Kidney (tissue), 14 donors: ENCODE results near the gene RASGRP1. TPM values are rescaled to one million over a fixed set of nuclear protein-coding genes. Genes with fewer than 3 reads are reported as not detected.
A peak's percentile ranks its signal among the peaks of the same experiment; 100 is the strongest.

Experiments
- DNase-seq, 5 donors: peaks; one replicate each; pipeline ENCODE4 v3.0.0-alpha.2; 2013 to 2020
- FAIRE-seq: peaks from 2 replicates; lab custom pipeline; 2012; peaks lifted over from hg19 to GRCh38; lab: Jason Lieb, UNC
- H3K27ac ChIP-seq, 2 donors: one replicate each; pipeline ENCODE4 v1.7.0; 2013; ENCODE audit warnings: low read depth in 2 of 2, low read length in 2 of 2, inconsistent platforms in 1 of 2
- H3K27me3 ChIP-seq: one replicate; pipeline ENCODE4 v1.7.1; 2013; ENCODE audit warnings: low read length, inconsistent platforms; ENCODE audit not compliant: control insufficient read depth, insufficient read depth
- H3K36me3 ChIP-seq, 3 donors: one replicate each; pipeline versions ENCODE4 v1.7.0 to v1.7.1; 2013; ENCODE audit warnings: low read length in 3 of 3, control low read depth in 1 of 3, inconsistent platforms in 1 of 3; ENCODE audit not compliant: insufficient read depth in 3 of 3, control insufficient read depth in 2 of 3
- H3K4me1 ChIP-seq, 3 donors: one replicate each; pipeline versions ENCODE4 v1.7.0 to v1.7.1; 2013; ENCODE audit warnings: low read length in 3 of 3, inconsistent platforms in 1 of 3, low read depth in 1 of 3; ENCODE audit not compliant: control insufficient read depth in 2 of 3, insufficient read depth in 2 of 3
- H3K4me3 ChIP-seq, 3 donors: one replicate each; pipeline versions ENCODE4 v1.7.0 to v1.8.1; 2013; ENCODE audit warnings: low read length in 3 of 3, control low read depth in 1 of 3, inconsistent platforms in 1 of 3
- H3K9ac ChIP-seq, 3 donors: one replicate each; pipeline versions ENCODE4 v1.7.0 to v1.7.1; 2013; ENCODE audit warnings: low read length in 3 of 3, control low read depth in 1 of 3, inconsistent platforms in 1 of 3
- H3K9me3 ChIP-seq, 3 donors: one replicate each; pipeline versions ENCODE4 v1.7.0 to v1.7.1; 2013; ENCODE audit warnings: low read length in 3 of 3, control low read depth in 1 of 3, inconsistent platforms in 1 of 3; ENCODE audit not compliant: control insufficient read depth in 2 of 3, insufficient read depth in 1 of 3
- CTCF ChIP-seq: IDR thresholded peaks from 3 replicates; pipeline ENCODE4 v1.5.1; 2012; ENCODE audit warnings: mild to moderate bottlenecking, moderate library complexity, borderline replicate concordance; ENCODE audit not compliant: insufficient read depth; ENCODE audit errors: extremely low read depth
- intact Hi-C: fragments of 100-400 bp; cut with DNase I; formaldehyde crosslinking; loops from one replicate; pipeline ENCODE4 v1.11.1; 2022
- polyA plus RNA-seq: library from polyadenylated mRNA; stranded (reverse); fragments of 350-450 nt; fragmentation: Illumina TruSeq; extraction: RNeasy Lipid Tissue Mini Kit (QIAGEN cat#74804); gene quantifications from one replicate; pipeline ENCODE4 v1.2.3, GENCODE V29; 2014; ENCODE audit warnings: low read depth, low replicate concordance; ENCODE audit not compliant: insufficient read depth
- total RNA-seq: library from RNA; stranded (reverse); fragmentation: NEBNext Ultra II Directional; extraction: Animal tissue kit (Norgen Biotek cat#: 25700); gene quantifications from one replicate; pipeline ENCODE4 v1.2.1, GENCODE V29; 2021
- donor health status: control.
- donor health status: control.
- donor health status: control.
- donor health status: control.
- donor health status: control.
- donor health status: DM: yes; HTN: yes; CAD: no.
- donor health status: Normal renal cell carcinoma (clear cell type).

Gene RASGRP1
- total and polyA plus RNA-seq, 2 donors from 2014 or later = 3.4 to 12.5 TPM

DNA sequence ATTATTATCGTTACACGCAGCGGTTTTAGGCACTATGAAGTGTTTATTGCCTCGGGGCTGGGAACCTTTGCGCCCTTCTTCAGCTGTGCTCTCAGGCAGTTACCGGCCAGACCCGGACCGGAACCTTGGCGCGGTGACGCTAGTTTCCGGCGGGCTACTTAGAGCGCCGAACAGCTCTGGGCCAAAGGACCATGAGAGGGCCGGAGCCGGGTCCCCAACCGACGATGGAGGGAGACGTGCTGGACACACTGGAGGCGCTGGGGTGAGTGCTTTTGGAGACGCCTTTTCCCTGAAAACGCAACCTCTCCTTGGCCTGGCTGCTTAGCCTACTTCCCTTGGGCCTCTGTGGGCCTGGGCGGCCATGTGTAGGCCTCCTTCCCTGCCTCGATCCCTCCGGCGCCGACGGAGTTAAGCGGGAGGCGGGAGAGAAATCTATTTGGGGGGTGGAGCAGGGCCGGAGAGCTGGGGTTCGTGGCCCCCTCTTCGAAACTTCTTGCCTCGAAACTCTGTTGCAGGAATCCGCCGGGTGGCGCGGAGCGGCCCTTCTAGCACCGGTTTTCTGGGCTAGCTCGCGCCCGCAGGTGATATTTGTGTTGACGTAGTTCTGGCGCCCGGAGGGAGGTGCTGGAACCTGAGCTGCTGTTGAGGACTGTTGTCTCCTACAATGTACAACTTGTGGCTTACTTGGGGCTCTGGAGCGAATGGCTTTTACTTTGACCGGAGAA lies 110.5 kb downstream of the RASGRP1 start, which contains the start of gene FAM98B:
FAM98B (plus strand) TSS at position 157 of the 725 bp plus-strand sequence; CDS start at position 192, 35 bp downstream.
- no peaks in the 10 kb centered on the region for H3K36me3 ChIP-seq
- FAIRE-seq (no peak), DNase-seq (peak; percentile 92 to 96 (median 95))
- no peaks in the 10 kb centered on the region for H3K27me3 ChIP-seq
- H3K4me1 ChIP-seq = peaks cover 0 to 13% (median 3%) of the 10 kb centered on the region in 3 donors
- intact Hi-C loops = no loop called here
- peak within 1 kb of the TSS; percentile 85 to 98 (median 97) for H3K9ac ChIP-seq
- H3K27ac ChIP-seq = peak within 1 kb of the TSS; percentile 91 to 94
- TF ChIP-seq CTCF = no peak
- H3K9me3 ChIP-seq = no peaks in the 10 kb centered on the region
- peak within 1 kb of the TSS; percentile 88 to 98 (median 95) for H3K4me3 ChIP-seq

GRCh38 chr15:38441130-38441519 lies 123.5 kb downstream of the RASGRP1 start:
- H3K27ac ChIP-seq = no peak overlapping the region
- no peaks in the 10 kb centered on the region for H3K27me3 ChIP-seq
- FAIRE-seq (no peak), DNase-seq (no peak)
- intact Hi-C loops = no loop called here
- H3K4me1 ChIP-seq = no peaks in the 10 kb centered on the region
- no peak overlapping the region for H3K9ac ChIP-seq
- H3K36me3 ChIP-seq = no peaks in the 10 kb centered on the region
- H3K4me3 ChIP-seq = no peak overlapping the region
- no peak for TF ChIP-seq CTCF
- H3K9me3 ChIP-seq = no peaks in the 10 kb centered on the region

DNA sequence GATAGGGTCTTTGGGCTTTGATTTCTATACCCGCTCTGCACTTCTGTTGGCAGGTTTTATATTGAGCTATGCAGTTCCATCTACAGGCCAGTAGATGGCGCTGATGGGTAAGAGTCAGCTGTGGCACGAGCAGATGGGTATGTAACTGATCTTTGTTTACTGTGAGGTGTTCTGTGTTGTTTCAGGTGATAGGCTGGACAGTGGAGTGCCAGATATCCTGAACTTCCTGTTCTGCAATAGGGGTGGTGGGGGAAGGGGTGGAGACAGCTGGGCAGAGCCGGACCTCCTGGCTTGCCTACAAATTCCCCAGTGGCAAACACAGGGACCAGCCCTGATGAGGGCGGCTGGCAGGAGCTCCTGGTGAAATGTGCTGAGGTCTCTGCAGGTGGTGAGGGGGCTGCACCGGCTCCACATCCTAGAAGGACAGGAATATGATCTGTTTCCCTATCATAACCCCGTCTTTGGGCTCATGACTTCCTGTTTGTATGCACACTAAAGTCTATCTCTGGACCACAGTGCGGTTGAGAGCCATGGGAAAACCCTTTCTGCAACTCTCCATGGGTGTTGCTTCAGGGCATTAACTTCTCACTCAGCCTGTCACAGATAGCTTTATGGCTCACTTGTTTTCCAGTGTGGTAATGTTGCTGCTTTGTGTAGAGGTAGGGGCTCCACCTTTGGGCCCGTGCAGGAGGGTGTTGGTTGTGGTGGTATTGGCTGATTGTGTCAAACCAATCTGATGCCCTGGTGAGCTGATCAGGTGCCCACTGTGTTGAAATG lies 124.1 kb downstream of the RASGRP1 start:
- Histone ChIP-seq H3K4me3 (no peak overlapping the region), H3K9ac (no peak overlapping the region), H3K36me3 (no peaks in the 10 kb centered on the region), H3K9me3 (no peaks in the 10 kb centered on the region), H3K4me1 (no peaks in the 10 kb centered on the region), H3K27me3 (no peaks in the 10 kb centered on the region), H3K27ac (no peak overlapping the region)
- TF ChIP-seq CTCF = peak; percentile 96
- intact Hi-C loops = no loop called here
- no peak for FAIRE-seq
- DNase-seq = peak in 4 of 5 donors; percentile 60 to 82 (median 66)

Other genes with a start within 250 kb of the RASGRP1 start
- 17.2 TPM for gene FAM98B, start 110.7 kb downstream of the RASGRP1 start, total RNA-seq
- gene FAM98B, start 110.7 kb downstream of the RASGRP1 start, polyA plus RNA-seq = 12.9 TPM